ENCODE measurements around the gene FANCE.

The FANCE gene

GRCh38 chr6:35476004-35476403 lies 23.9 kb downstream of the FANCE start:
- Histone ChIP-seq H3K36me3 (peaks cover 81% of the 10 kb centered on the region), H3K27me3 (ENCODE audit: insufficient read depth, low read depth, severe bottlenecking) (no peaks in the 10 kb centered on the region), H3K4me3 (ENCODE audit: low read depth, low read length) (no peak overlapping the region), H3K27ac (no peak overlapping the region), H3K9me3 (ENCODE audit: severe bottlenecking) (no peaks in the 10 kb centered on the region)
- TF ChIP-seq, protein P1, sequence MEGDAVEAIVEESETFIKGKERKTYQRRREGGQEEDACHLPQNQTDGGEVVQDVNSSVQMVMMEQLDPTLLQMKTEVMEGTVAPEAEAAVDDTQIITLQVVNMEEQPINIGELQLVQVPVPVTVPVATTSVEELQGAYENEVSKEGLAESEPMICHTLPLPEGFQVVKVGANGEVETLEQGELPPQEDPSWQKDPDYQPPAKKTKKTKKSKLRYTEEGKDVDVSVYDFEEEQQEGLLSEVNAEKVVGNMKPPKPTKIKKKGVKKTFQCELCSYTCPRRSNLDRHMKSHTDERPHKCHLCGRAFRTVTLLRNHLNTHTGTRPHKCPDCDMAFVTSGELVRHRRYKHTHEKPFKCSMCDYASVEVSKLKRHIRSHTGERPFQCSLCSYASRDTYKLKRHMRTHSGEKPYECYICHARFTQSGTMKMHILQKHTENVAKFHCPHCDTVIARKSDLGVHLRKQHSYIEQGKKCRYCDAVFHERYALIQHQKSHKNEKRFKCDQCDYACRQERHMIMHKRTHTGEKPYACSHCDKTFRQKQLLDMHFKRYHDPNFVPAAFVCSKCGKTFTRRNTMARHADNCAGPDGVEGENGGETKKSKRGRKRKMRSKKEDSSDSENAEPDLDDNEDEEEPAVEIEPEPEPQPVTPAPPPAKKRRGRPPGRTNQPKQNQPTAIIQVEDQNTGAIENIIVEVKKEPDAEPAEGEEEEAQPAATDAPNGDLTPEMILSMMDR (IDR thresholded peaks at IDR 0.05; ENCODE audit: low read depth, low read length) = no peak
- peak; percentile 37 for DNase-seq

- peak; percentile 11 for DNase-seq
- Histone ChIP-seq H3K36me3 (peaks cover 76% of the 10 kb centered on the region), H3K9me3 (ENCODE audit: severe bottlenecking) (no peaks in the 10 kb centered on the region), H3K4me3 (ENCODE audit: low read depth, low read length) (no peak overlapping the region), H3K27me3 (ENCODE audit: insufficient read depth, low read depth, severe bottlenecking) (no peaks in the 10 kb centered on the region), H3K27ac (no peak overlapping the region)
- TF ChIP-seq, protein P1 (IDR thresholded peaks at IDR 0.05; ENCODE audit: low read depth, low read length) = no peak
Observed at GRCh38 chr6:35477028-35477427, 24.9 kb downstream of the FANCE start.

- DNase-seq = no peak
- H3K27me3 ChIP-seq (ENCODE audit: insufficient read depth, low read depth, severe bottlenecking) = no peaks in the 10 kb centered on the region
- no peaks in the 10 kb centered on the region for H3K9me3 ChIP-seq (ENCODE audit: severe bottlenecking)
- TF ChIP-seq, protein P1 (IDR thresholded peaks at IDR 0.05; ENCODE audit: low read depth, low read length) = no peak
- H3K4me3 ChIP-seq (ENCODE audit: low read depth, low read length) = no peak overlapping the region
- peaks cover 76% of the 10 kb centered on the region for H3K36me3 ChIP-seq
- H3K27ac ChIP-seq = no peak overlapping the region
Observed at GRCh38 chr6:35477551-35478179, 25.5 kb downstream of the FANCE start.

DNA sequence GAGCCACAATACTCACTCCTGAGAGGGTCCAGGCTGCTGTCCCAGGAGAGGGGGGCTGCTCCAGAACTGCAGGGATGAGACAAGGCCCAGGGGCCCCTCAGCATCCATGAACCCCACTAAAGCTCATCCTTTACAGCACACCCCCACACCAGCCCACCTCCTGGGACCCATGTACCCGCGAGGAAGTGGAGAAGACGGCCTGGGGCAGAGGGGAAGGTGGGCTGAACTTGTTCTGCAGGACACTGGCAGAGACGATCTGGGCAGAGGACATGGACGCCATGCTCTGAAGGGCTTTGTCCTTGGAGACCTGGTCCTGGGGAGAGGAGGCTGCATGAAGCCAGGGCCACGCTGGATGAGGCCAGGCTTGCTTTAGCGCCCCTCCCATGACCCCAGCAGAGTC lies 26.1 kb downstream of the FANCE start:
- Histone ChIP-seq H3K9me3 (ENCODE audit: severe bottlenecking) (no peaks in the 10 kb centered on the region), H3K27me3 (ENCODE audit: insufficient read depth, low read depth, severe bottlenecking) (no peaks in the 10 kb centered on the region), H3K36me3 (peaks cover 76% of the 10 kb centered on the region), H3K4me3 (ENCODE audit: low read depth, low read length) (no peak overlapping the region), H3K27ac (no peak overlapping the region)
- DNase-seq = peak; percentile 11
- TF ChIP-seq, protein P1 (IDR thresholded peaks at IDR 0.05; ENCODE audit: low read depth, low read length) = no peak

- TF ChIP-seq, protein P1 (IDR thresholded peaks at IDR 0.05; ENCODE audit: low read depth, low read length) = no peak
- no peak overlapping the region for H3K4me3 ChIP-seq (ENCODE audit: low read depth, low read length)
- peaks cover 74% of the 10 kb centered on the region for H3K36me3 ChIP-seq
- H3K9me3 ChIP-seq (ENCODE audit: severe bottlenecking) = no peaks in the 10 kb centered on the region
- peak; percentile 16 for DNase-seq
- no peaks in the 10 kb centered on the region for H3K27me3 ChIP-seq (ENCODE audit: insufficient read depth, low read depth, severe bottlenecking)
- peak overlapping the region; percentile 54 for H3K27ac ChIP-seq
Observed at GRCh38 chr6:35480176-35480575, 28.0 kb downstream of the FANCE start.

DNA sequence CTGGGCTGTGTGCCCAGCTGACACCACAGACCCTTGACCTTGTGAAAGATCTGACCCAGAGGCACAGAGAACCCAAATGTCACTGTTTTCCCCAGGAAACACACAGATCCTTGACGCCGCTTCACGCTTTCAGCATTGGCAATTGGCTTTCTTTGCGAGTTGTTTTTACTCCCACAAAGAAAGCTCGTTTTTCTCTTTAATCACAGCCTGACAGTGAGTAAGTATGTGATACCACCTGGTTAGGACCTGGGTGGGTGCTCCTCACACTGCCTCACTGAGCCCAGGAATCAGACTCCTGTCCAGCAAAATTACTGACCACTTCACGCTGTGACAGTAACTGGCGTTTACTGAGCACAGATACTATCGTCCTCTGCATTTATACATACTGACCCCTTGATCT lies 29.1 kb downstream of the FANCE start:
- Histone ChIP-seq H3K9me3 (ENCODE audit: severe bottlenecking) (no peaks in the 10 kb centered on the region), H3K36me3 (peaks cover 74% of the 10 kb centered on the region)

More for the DNA sequence above, 29.1 kb downstream of the FANCE start:
- TF ChIP-seq, protein P1 (IDR thresholded peaks at IDR 0.05; ENCODE audit: low read depth, low read length) = no peak
- Histone ChIP-seq H3K27ac (no peak overlapping the region), H3K27me3 (ENCODE audit: insufficient read depth, low read depth, severe bottlenecking) (no peaks in the 10 kb centered on the region), H3K4me3 (ENCODE audit: low read depth, low read length) (no peak overlapping the region)
- DNase-seq = no peak
